Measurements from ENCODE around the gene EXOSC2. TPM values are rescaled to one million over a fixed set of nuclear protein-coding genes. Genes with fewer than 3 reads are reported as not detected.
A peak's percentile ranks its signal among the peaks of the same experiment; 100 is the strongest.

Gene EXOSC2
- total and polyA plus RNA-seq, 2 of the 4 experiments (the other 2 are of a cell fraction), result 27.0 to 48.6 TPM

- Histone ChIP-seq H2BK15ac (ENCODE audit: low read depth, low read length) (no peak overlapping the region), H2BK20ac (ENCODE audit: low read depth, low read length) (no peak overlapping the region), H3K27ac (ENCODE audit: insufficient read depth, low read length) (no peak overlapping the region), H2AK9ac (replicated peaks; ENCODE audit: low read depth, low read length, poor library complexity) (no peak overlapping the region), H3K4ac (ENCODE audit: low read depth, low read length) (no peak overlapping the region), H3K79me1 (ENCODE audit: low read depth in 1 of 2, low read length in 2 of 2) (no peaks in the 10 kb centered on the region), H3K9ac (ENCODE audit: low read depth, low read length) (no peak overlapping the region), H2BK5ac (ENCODE audit: low read depth, low read length, poor library complexity, severe bottlenecking) (no peak overlapping the region), H4K8ac (ENCODE audit: low read depth in 2 of 2, low read length in 2 of 2) (no peak overlapping the region), H3K18ac (ENCODE audit: low read depth, low read length) (no peak overlapping the region), H4K91ac (ENCODE audit: insufficient read depth, low read depth, low read length) (no peak overlapping the region), H4K5ac (ENCODE audit: low read depth, low read length) (no peak overlapping the region), H3K9me3 (ENCODE audit: control insufficient read depth, insufficient read depth, low read length) (no peaks in the 10 kb centered on the region), H3K56ac (ENCODE audit: extremely low read depth, insufficient read depth, low read length) (no peak overlapping the region), H3K36me3 (ENCODE audit: control insufficient read depth, insufficient read depth, low read length) (no peaks in the 10 kb centered on the region), H3K4me2 (ENCODE audit: low read depth, low read length) (no peak overlapping the region), H3K27me3 (ENCODE audit: control insufficient read depth, insufficient read depth, low read length) (peaks cover 24% of the 10 kb centered on the region), H3K4me3 (ENCODE audit: insufficient read depth, low read depth, low read length) (no peak overlapping the region), H4K20me1 (ENCODE audit: insufficient read depth, low read length) (no peaks in the 10 kb centered on the region), H3K23ac (ENCODE audit: low read depth, low read length) (no peak overlapping the region), H2AFZ (replicated peaks; ENCODE audit: low read length, poor library complexity) (peak overlapping the region; percentile 43), H3K4me1 (ENCODE audit: control insufficient read depth, insufficient read depth, low read length) (no peaks in the 10 kb centered on the region), H2BK120ac (ENCODE audit: low read depth, low read length) (no peak overlapping the region), H3K14ac (replicated peaks; ENCODE audit: low read depth, low read length) (no peak overlapping the region), H2AK5ac (ENCODE audit: low read depth, low read length) (no peak overlapping the region), H3K9me1 (ENCODE audit: insufficient read depth, low read length) (no peaks in the 10 kb centered on the region)
- no peak for DNase-seq
- BruUV-seq (replicated peaks), result no TSS peak
- POLR2A ChIA-PET (ENCODE audit: unreplicated experiment), result no interaction called here
- CTCF ChIA-PET, result interaction anchor here (0.8 kb wide), 1 partner anchor 9 kb away, joined by 3 read pairs; no protein-coding TSS in a partner anchor
- TF ChIP-seq CHD1 (IDR thresholded peaks at IDR 0.05; ENCODE audit: low read depth, low read length), result no peak
- no peak for TF ChIP-seq RCOR1 (IDR thresholded peaks at IDR 0.05; ENCODE audit: insufficient replicate concordance, low read length)
- no peak for TF ChIP-seq MAFK (IDR thresholded peaks at IDR 0.05; ENCODE audit: low read depth, low read length)
- TF ChIP-seq RFX5 (IDR thresholded peaks at IDR 0.05; ENCODE audit: low read depth, low read length), result no peak
- TF ChIP-seq SMC3 (IDR thresholded peaks at IDR 0.05; ENCODE audit: low read depth, low read length), result no peak
- dilution Hi-C loops (cut with HindIII; ENCODE audit: low sequenced_read_pairs, unreplicated experiment) (no loop called here), intact Hi-C loops (cut with micrococcal nuclease) (no loop called here), in situ Hi-C loops (cut with MboI; ENCODE audit: low sequenced_read_pairs) (loop anchor here (25.0 kb wide), 1 partner anchor 561 kb away; no protein-coding TSS in a partner anchor)
- 81% methylated on average over 6 of the region's 12 CpGs; no CpG with 5 or more reads in 1 of the 2 experiments for WGBS, 2 experiments (ENCODE audit: extremely low coverage in 2 of 2, insufficient read length in 1 of 2)
- no peak for ATAC-seq (ENCODE audit: low read depth)
Measured at GRCh38 chr9:130672933-130673615, 20.5 kb upstream of the EXOSC2 start.
